Activated T-cell treated with anti-CD3 and anti-CD28 coated beads, Interleukin-2, amount 50 U/mL, for 4 hours (primary cell): ENCODE measurements around the gene PTK7. TPM values are rescaled to one million over a fixed set of nuclear protein-coding genes. Genes with fewer than 3 reads are reported as not detected.
A peak's percentile ranks its signal among the peaks of the same experiment; 100 is the strongest.

Experiments
- ATAC-seq, 2 donors: fragments of 200-7000 bp; cut with Tn5 transposase; one replicate each; pipeline ENCODE4 v1.10.0; 2021
- DNase-seq: peaks from one replicate; pipeline ENCODE4 v3.0.0-alpha.2; 2020
- H3K27me3 Mint-ChIP-seq: one replicate; pipeline ENCODE4 v1.8.0; 2021; ENCODE audit warnings: low read depth, mixed read lengths
- H3K36me3 Mint-ChIP-seq: one replicate; pipeline ENCODE4 v1.8.0; 2022; ENCODE audit warnings: mixed read lengths; ENCODE audit not compliant: insufficient read depth
- H3K4me1 Mint-ChIP-seq: one replicate; pipeline ENCODE4 v1.8.0; 2021; ENCODE audit warnings: low read depth, mixed read lengths
- H3K4me3 Mint-ChIP-seq: one replicate; pipeline ENCODE4 v1.8.0; 2021; ENCODE audit warnings: mild to moderate bottlenecking, moderate library complexity, mixed read lengths
- H3K9me3 Mint-ChIP-seq: one replicate; pipeline ENCODE4 v1.8.0; 2021; ENCODE audit warnings: mixed read lengths
- total RNA-seq, 3 donors: library from RNA; stranded (reverse); gene quantifications; one replicate each; pipeline ENCODE4 v1.2.1, GENCODE V29; 2021

PTK7 gene
- total RNA-seq, 3 donors from 2014 or later: 1.3 to 4.3 (median 1.9) TPM

DNA sequence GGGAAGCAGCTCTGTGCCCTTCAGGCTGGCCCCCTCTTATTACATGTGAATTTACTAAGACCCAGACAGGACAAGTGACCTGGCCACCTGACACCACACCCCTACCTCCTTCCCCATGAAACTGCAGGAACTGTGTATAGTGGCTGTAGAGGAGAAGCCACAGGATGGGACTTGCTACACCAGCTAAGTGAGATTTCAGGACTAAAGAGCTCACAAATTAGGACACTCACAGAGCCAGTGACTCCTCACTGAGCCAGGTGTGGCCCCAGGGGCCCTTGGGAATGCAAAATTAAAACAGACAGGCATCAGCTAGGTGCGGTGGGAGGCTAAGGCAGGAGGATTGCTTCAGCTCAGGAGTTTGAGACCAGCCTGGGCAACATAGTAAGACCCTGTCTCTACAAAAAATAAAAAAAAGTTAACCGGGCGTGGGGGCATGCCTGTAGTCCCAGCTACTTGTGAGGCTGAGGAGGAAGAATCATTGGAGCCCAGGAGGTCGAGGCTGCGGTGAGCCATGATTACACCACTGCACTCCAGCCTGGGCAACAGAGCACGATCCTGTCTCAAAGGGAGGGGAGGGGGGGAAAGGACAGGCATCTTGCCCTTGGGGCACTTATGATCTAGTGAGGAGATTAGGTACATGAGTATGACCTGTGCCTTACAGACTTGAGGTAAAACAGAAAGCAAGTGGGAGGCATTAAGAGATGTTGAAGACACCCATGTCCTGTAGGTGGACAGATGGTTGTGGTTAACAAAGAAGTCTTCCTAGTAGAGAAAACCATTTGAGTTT lies 71.8 kb downstream of the PTK7 start:
- Mint-ChIP-seq H3K9me3 (no peaks in the 10 kb centered on the region), H3K36me3 (no peaks in the 10 kb centered on the region), H3K27me3 (peaks cover 3% of the 10 kb centered on the region), H3K4me3 (no peak overlapping the region), H3K4me1 (peaks cover 3% of the 10 kb centered on the region)
- no peak for ATAC-seq
- DNase-seq: no peak

GRCh38 chr6:43149265-43149664 lies 73.2 kb downstream of the PTK7 start:
- Mint-ChIP-seq H3K4me1 (no peaks in the 10 kb centered on the region), H3K36me3 (no peaks in the 10 kb centered on the region), H3K4me3 (no peak overlapping the region), H3K9me3 (no peaks in the 10 kb centered on the region), H3K27me3 (peaks cover 3% of the 10 kb centered on the region)
- ATAC-seq (no peak), DNase-seq (no peak)

- ATAC-seq (no peak), DNase-seq (no peak)
- H3K27me3 Mint-ChIP-seq: peaks cover 3% of the 10 kb centered on the region
- no peaks in the 10 kb centered on the region for H3K4me1 Mint-ChIP-seq
- H3K9me3 Mint-ChIP-seq: no peaks in the 10 kb centered on the region
- no peaks in the 10 kb centered on the region for H3K36me3 Mint-ChIP-seq
- no peak overlapping the region for H3K4me3 Mint-ChIP-seq
Observed at GRCh38 chr6:43150051-43150751, 74.1 kb downstream of the PTK7 start.

DNA sequence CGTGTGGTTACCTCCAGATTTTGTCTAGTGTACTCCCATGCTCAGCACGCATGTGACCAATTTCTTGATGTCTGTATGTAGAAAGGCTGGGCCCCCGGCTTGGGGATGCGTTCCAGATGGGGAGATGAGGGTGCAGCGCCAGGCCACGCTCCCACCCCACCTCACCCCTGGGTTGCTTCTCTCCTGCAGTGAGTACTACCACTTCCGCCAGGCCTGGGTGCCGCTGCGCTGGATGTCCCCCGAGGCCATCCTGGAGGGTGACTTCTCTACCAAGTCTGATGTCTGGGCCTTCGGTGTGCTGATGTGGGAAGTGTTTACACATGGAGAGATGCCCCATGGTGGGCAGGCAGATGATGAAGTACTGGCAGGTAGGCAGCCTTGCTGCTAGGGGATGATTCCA lies 83.5 kb downstream of the PTK7 start:
- H3K36me3 Mint-ChIP-seq: no peaks in the 10 kb centered on the region
- H3K27me3 Mint-ChIP-seq: no peaks in the 10 kb centered on the region
- no peaks in the 10 kb centered on the region for H3K4me1 Mint-ChIP-seq
- no peak overlapping the region for H3K4me3 Mint-ChIP-seq
- H3K9me3 Mint-ChIP-seq: no peaks in the 10 kb centered on the region
- DNase-seq: no peak
- no peak for ATAC-seq

DNA sequence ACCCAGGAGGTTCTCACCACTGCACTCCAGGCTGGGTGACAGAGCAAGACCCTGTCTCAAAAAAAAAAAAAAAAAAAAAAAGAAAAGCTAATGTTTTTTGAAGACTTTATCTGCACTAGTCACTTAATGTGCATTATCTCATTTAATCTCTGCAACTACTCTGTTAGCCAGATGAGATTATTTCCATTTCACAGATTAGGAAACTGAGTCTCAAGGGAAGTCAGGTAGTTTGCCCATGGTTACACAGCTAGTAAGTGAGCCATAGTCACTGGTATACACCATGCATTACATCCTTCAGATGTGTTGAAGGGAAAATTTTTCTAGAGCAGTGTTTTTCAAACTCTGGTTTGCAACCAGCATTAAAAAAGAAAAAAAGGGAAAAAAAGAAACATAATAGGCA lies 87.8 kb downstream of the PTK7 start:
- Mint-ChIP-seq H3K27me3 (no peaks in the 10 kb centered on the region), H3K9me3 (no peaks in the 10 kb centered on the region), H3K4me3 (no peak overlapping the region), H3K36me3 (no peaks in the 10 kb centered on the region), H3K4me1 (no peaks in the 10 kb centered on the region)
- DNase-seq (no peak), ATAC-seq (no peak)

- H3K4me1 Mint-ChIP-seq: peaks cover 36% of the 10 kb centered on the region
- H3K36me3 Mint-ChIP-seq: peaks cover 9% of the 10 kb centered on the region
- DNase-seq: no peak
Observed at GRCh38 chr6:43170417-43170930, 94.4 kb downstream of the PTK7 start.

GRCh38 chr6:43170931-43171706 lies 95.0 kb downstream of the PTK7 start, which contains the start of gene SRF:
TSS of gene SRF (plus strand) at chr6:43171269. CDS start at chr6:43171657, 388 bp downstream.
- ATAC-seq: peak; percentile 80 to 82
- Mint-ChIP-seq H3K36me3 (peaks cover 10% of the 10 kb centered on the region), H3K4me1 (peaks cover 40% of the 10 kb centered on the region), H3K9me3 (no peaks in the 10 kb centered on the region), H3K4me3 (peak within 1 kb of the TSS; percentile 90), H3K27me3 (no peaks in the 10 kb centered on the region)
- peak; percentile 99 for DNase-seq

More at GRCh38 chr6:43170417-43170930, 94.4 kb downstream of the PTK7 start:
- no peaks in the 10 kb centered on the region for H3K27me3 Mint-ChIP-seq
- peak overlapping the region; percentile 86 for H3K4me3 Mint-ChIP-seq
- H3K9me3 Mint-ChIP-seq: no peaks in the 10 kb centered on the region
- ATAC-seq: no peak

DNA sequence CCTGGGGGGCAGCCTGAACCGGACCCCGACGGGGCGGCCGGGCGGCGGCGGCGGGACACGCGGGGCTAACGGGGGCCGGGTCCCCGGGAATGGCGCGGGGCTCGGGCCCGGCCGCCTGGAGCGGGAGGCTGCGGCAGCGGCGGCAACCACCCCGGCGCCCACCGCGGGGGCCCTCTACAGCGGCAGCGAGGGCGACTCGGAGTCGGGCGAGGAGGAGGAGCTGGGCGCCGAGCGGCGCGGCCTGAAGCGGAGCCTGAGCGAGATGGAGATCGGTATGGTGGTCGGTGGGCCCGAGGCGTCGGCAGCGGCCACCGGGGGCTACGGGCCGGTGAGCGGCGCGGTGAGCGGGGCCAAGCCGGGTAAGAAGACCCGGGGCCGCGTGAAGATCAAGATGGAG lies 95.6 kb downstream of the PTK7 start:
- no peaks in the 10 kb centered on the region for H3K9me3 Mint-ChIP-seq
- peak; percentile 35 for DNase-seq
- peak overlapping the region; percentile 90 for H3K4me3 Mint-ChIP-seq
- H3K27me3 Mint-ChIP-seq: no peaks in the 10 kb centered on the region
- ATAC-seq: peak; percentile 12 to 20
- H3K36me3 Mint-ChIP-seq: peaks cover 12% of the 10 kb centered on the region
- H3K4me1 Mint-ChIP-seq: peaks cover 42% of the 10 kb centered on the region

- H3K27me3 Mint-ChIP-seq: no peaks in the 10 kb centered on the region
- H3K4me1 Mint-ChIP-seq: peaks cover 42% of the 10 kb centered on the region
- peaks cover 12% of the 10 kb centered on the region for H3K36me3 Mint-ChIP-seq
- peak overlapping the region; percentile 90 for H3K4me3 Mint-ChIP-seq
- ATAC-seq: no peak
- peak; percentile 36 for DNase-seq
- H3K9me3 Mint-ChIP-seq: no peaks in the 10 kb centered on the region
Observed at GRCh38 chr6:43172104-43173007, 96.2 kb downstream of the PTK7 start.

DNA sequence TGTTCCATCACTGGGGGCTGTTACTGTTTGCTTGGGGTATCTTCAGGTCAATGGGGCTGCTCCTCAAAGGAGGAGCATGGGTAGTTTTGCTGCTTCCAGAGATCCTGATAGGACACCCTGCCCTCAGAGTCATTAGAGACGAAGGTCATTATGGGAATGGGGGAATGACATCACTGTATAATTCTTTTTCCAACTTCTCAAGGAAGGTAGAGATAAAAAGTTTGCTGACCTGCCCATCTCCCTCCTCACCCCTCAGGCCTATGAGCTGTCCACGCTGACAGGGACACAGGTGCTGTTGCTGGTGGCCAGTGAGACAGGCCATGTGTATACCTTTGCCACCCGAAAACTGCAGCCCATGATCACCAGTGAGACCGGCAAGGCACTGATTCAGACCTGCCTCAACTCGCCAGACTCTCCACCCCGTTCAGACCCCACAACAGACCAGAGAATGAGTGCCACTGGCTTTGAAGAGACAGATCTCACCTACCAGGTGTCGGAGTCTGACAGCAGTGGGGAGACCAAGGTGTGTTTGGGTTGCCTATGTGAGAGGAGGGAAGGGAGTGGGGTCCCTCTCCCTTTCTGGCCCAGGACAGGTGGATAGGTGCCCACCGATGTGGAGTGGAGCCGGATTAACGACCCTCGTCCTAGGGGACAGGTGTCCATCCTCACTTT lies 97.6 kb downstream of the PTK7 start:
- no peaks in the 10 kb centered on the region for H3K27me3 Mint-ChIP-seq
- H3K4me3 Mint-ChIP-seq: peak overlapping the region; percentile 90
- peaks cover 42% of the 10 kb centered on the region for H3K4me1 Mint-ChIP-seq
- no peak for DNase-seq
- H3K36me3 Mint-ChIP-seq: peaks cover 14% of the 10 kb centered on the region
- no peaks in the 10 kb centered on the region for H3K9me3 Mint-ChIP-seq
- no peak for ATAC-seq

- Mint-ChIP-seq H3K9me3 (no peaks in the 10 kb centered on the region), H3K36me3 (peaks cover 14% of the 10 kb centered on the region), H3K4me3 (peak overlapping the region; percentile 90), H3K4me1 (peaks cover 42% of the 10 kb centered on the region), H3K27me3 (no peaks in the 10 kb centered on the region)
- DNase-seq (peak; percentile 93), ATAC-seq (peak; percentile 64 to 66)
Observed at GRCh38 chr6:43174263-43175112, 98.4 kb downstream of the PTK7 start.

- H3K27me3 Mint-ChIP-seq: no peaks in the 10 kb centered on the region
- no peak for ATAC-seq
- H3K4me3 Mint-ChIP-seq: no peak overlapping the region
- H3K36me3 Mint-ChIP-seq: peaks cover 14% of the 10 kb centered on the region
- peaks cover 36% of the 10 kb centered on the region for H3K4me1 Mint-ChIP-seq
- no peak for DNase-seq
- no peaks in the 10 kb centered on the region for H3K9me3 Mint-ChIP-seq
Observed at GRCh38 chr6:43175676-43176422, 99.7 kb downstream of the PTK7 start.
